Left ventricle myocardium inferior (tissue), 1 donor: ENCODE measurements around the gene EDC4. TPM values are rescaled to one million over a fixed set of nuclear protein-coding genes. Genes with fewer than 3 reads are reported as not detected.
A peak's percentile ranks its signal among the peaks of the same experiment; 100 is the strongest.

Experiments used
- DNase-seq: peaks from one replicate; pipeline ENCODE4 v3.0.0-alpha.2; 2020
- H3K27ac ChIP-seq: fragments of 200-600 bp; replicated peaks from 2 replicates; pipeline ENCODE4 v1.8.0; 2021
- H3K27me3 ChIP-seq: fragments of 200-600 bp; 2 replicates; pipeline ENCODE4 v1.8.0; 2021; ENCODE audit warnings: low read depth
- H3K36me3 ChIP-seq: fragments of 200-600 bp; 2 replicates; pipeline ENCODE4 v1.8.0; 2021
- H3K4me1 ChIP-seq: fragments of 200-600 bp; 2 replicates; pipeline ENCODE4 v1.8.0; 2021
- H3K4me3 ChIP-seq: fragments of 200-600 bp; 2 replicates; pipeline ENCODE4 v1.8.0; 2021; ENCODE audit warnings: mild to moderate bottlenecking, moderate library complexity
- H3K9me3 ChIP-seq: fragments of 200-600 bp; replicated peaks from 2 replicates; pipeline ENCODE4 v1.8.0; 2021
- CTCF ChIP-seq: fragments of 200-600 bp; IDR thresholded peaks from 2 replicates; pipeline ENCODE4 v1.8.0; 2021; ENCODE audit warnings: antibody characterized with exemption, mild to moderate bottlenecking, borderline replicate concordance
- intact Hi-C: fragments of 100-400 bp; cut with micrococcal nuclease; formaldehyde crosslinking; loops from one replicate; pipeline ENCODE4 v1.11.0; 2022
- total RNA-seq: library from RNA; stranded (reverse); fragmentation: NEBNext Ultra II Directional; extraction: Animal tissue kit (Norgen Biotek cat#: 25700); gene quantifications from one replicate; pipeline ENCODE4 v1.2.1, GENCODE V29; 2021
- donor health status: DM: no; HTN: yes; CAD: no; lungs with severe emphysema.

EDC4 gene
- total RNA-seq, 1 donor from 2014 or later = 33.2 TPM

DNA sequence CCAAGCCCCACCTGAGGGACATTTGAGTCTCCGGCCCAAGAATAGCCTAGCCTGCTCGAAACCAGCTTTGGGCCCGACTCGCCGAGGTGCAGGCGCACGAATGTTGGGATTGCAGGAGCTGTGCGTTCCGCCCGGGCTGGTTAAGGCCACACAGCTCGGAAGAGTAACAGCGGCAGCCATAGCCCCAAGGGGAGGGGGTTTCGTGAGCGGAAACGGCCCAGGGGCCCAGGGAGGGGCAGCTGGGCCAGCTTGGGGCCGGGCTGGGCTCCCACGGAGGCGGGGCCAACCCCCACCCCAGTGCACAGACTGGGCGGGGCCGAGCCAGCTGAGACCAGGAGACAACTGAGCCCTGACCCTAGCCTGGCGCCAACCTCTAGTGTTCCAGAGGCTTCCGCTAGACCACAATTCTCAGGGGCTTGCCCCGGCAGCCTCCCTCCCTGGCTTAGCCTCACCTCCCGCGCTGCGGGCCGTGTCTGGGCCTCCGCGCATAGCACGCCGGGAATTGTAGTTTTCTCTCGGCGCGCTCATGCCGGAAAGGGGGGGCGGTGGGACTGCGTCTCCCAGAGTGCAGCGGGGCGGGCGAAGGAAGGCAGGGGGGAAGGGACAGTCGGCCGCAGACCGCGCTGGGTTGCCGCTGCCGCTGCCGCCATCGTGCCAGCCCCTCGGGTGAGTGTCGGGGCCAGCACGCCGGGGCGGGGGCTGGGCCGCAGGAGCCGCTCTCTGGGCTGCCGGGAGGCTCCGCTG lies 26.4 kb upstream of the EDC4 start, which contains the start of gene NUTF2:
NUTF2 (plus strand) TSS at position 614 of the 744 bp plus-strand sequence. CDS start 18,198 bp downstream, outside the sequence.
- Histone ChIP-seq H3K27me3 (no peaks in the 10 kb centered on the region), H3K4me3 (peak within 1 kb of the TSS; percentile 82), H3K4me1 (peaks cover 71% of the 10 kb centered on the region), H3K36me3 (peaks cover 4% of the 10 kb centered on the region), H3K27ac (peak within 1 kb of the TSS; percentile 99), H3K9me3 (no peaks in the 10 kb centered on the region)
- intact Hi-C loops = no loop called here
- no peak for TF ChIP-seq CTCF
- peak; percentile 97 for DNase-seq

- no peak for TF ChIP-seq CTCF
- intact Hi-C loops = no loop called here
- peak within 1 kb of the TSS; percentile 82 for H3K4me3 ChIP-seq
Observed at GRCh38 chr16:67847064-67847861, 25.6 kb upstream of the EDC4 start, which contains the start of gene CENPT. Gene CENPT (minus strand): TSS chr16:67847693. CDS start chr16:67833859, 13,834 bp downstream.

GRCh38 chr16:67848118-67848517 lies 24.7 kb upstream of the EDC4 start:
- H3K9me3 ChIP-seq = no peaks in the 10 kb centered on the region
- H3K4me3 ChIP-seq = peak overlapping the region; percentile 82
- H3K27ac ChIP-seq = peak overlapping the region; percentile 99
- TF ChIP-seq CTCF = no peak
- no peaks in the 10 kb centered on the region for H3K27me3 ChIP-seq
- peaks cover 62% of the 10 kb centered on the region for H3K4me1 ChIP-seq
- intact Hi-C loops = no loop called here
- H3K36me3 ChIP-seq = peaks cover 4% of the 10 kb centered on the region
- no peak for DNase-seq

More at GRCh38 chr16:67847064-67847861, 25.6 kb upstream of the EDC4 start, which contains the start of gene CENPT:
- no peaks in the 10 kb centered on the region for H3K9me3 ChIP-seq
- peak within 1 kb of the TSS; percentile 99 for H3K27ac ChIP-seq
- peak; percentile 68 for DNase-seq
- H3K36me3 ChIP-seq = peaks cover 4% of the 10 kb centered on the region
- H3K27me3 ChIP-seq = no peaks in the 10 kb centered on the region
- peaks cover 69% of the 10 kb centered on the region for H3K4me1 ChIP-seq

- no peak overlapping the region for H3K27ac ChIP-seq
- H3K36me3 ChIP-seq = no peaks in the 10 kb centered on the region
- H3K4me1 ChIP-seq = peaks cover 55% of the 10 kb centered on the region
- H3K27me3 ChIP-seq = no peaks in the 10 kb centered on the region
- H3K4me3 ChIP-seq = no peak overlapping the region
- no peak for TF ChIP-seq CTCF
- intact Hi-C loops = no loop called here
- no peaks in the 10 kb centered on the region for H3K9me3 ChIP-seq
- no peak for DNase-seq
Observed at GRCh38 chr16:67853670-67854069, 19.2 kb upstream of the EDC4 start.

DNA sequence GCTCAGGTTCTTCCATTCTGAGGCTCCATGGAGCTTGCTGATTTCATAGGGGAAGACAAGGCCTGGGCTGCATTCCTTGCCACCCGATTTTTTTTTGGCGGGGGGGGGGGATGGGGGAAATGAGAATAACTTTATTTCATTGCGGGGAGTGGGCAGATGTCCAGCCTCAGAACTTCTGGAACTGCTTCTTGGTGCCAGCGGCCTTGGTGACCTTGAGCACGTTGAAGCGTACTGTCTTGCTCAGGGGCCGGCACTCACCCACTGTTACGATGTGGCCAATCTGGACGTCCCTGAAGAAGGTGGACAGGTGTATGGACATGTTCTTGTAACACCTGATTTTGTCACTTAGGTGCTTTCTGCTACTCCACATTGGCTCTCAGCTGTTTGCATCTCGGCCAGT lies 17.1 kb upstream of the EDC4 start:
- no peak for TF ChIP-seq CTCF
- H3K36me3 ChIP-seq = peaks cover 8% of the 10 kb centered on the region
- H3K9me3 ChIP-seq = no peaks in the 10 kb centered on the region
- H3K27ac ChIP-seq = peak overlapping the region; percentile 93
- no peaks in the 10 kb centered on the region for H3K27me3 ChIP-seq
- intact Hi-C loops = no loop called here
- H3K4me3 ChIP-seq = no peak overlapping the region
- H3K4me1 ChIP-seq = peaks cover 67% of the 10 kb centered on the region
- DNase-seq = no peak
